ENCODE results near the gene BEAN1.

DNA sequence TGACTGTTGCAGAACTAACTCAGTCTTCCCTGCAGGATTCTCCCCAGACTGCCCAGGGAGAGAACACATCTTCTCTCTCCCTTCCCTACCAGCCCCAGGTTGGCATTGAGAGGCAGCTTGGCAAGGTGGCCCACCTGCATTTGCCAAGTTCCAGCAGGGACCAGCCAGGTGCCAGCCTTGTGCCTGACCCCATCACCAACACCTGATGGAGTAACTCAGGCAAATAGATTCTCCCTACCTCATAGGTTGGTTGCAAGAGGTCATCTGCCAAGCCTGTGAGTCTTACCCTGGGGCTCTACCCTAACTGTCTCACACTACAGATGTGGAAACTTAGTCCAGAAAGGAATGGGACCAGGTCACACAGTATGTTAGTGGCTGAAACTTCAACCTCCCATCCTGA, 20.4 kb downstream of the BEAN1 start:
- TF ChIP-seq, protein P1, sequence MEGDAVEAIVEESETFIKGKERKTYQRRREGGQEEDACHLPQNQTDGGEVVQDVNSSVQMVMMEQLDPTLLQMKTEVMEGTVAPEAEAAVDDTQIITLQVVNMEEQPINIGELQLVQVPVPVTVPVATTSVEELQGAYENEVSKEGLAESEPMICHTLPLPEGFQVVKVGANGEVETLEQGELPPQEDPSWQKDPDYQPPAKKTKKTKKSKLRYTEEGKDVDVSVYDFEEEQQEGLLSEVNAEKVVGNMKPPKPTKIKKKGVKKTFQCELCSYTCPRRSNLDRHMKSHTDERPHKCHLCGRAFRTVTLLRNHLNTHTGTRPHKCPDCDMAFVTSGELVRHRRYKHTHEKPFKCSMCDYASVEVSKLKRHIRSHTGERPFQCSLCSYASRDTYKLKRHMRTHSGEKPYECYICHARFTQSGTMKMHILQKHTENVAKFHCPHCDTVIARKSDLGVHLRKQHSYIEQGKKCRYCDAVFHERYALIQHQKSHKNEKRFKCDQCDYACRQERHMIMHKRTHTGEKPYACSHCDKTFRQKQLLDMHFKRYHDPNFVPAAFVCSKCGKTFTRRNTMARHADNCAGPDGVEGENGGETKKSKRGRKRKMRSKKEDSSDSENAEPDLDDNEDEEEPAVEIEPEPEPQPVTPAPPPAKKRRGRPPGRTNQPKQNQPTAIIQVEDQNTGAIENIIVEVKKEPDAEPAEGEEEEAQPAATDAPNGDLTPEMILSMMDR (conservative IDR thresholded peaks at IDR 0.05) = no peak
- TF ChIP-seq EZH2 (IDR thresholded peaks at IDR 0.05; ENCODE audit: low read depth) = no peak

All from PC-9 (cell line).